AG09309 (cell line): ENCODE data around the gene SAMD11.

ENCODE experiments used
- DNase-seq: peaks from one replicate; pipeline ENCODE4 v3.0.0-alpha.2; 2010; ENCODE audit warnings: low read depth
- H3K4me3 ChIP-seq: 2 replicates; pipeline ENCODE4 v1.5.1; 2011; ENCODE audit warnings: mild to moderate bottlenecking, low read depth, low read length, moderate library complexity; ENCODE audit not compliant: control insufficient read depth
- CTCF ChIP-seq: IDR thresholded peaks from 2 replicates; pipeline ENCODE4 v1.5.1; 2011; ENCODE audit warnings: mild to moderate bottlenecking, low read depth, low read length, inconsistent platforms; ENCODE audit not compliant: insufficient read depth, control insufficient read depth; ENCODE audit errors: missing control alignments

The SAMD11 gene

GRCh38 chr1:962381-963300 is 38.9 kb downstream of the SAMD11 start:
- DNase-seq = no peak
- no peak overlapping the region for H3K4me3 ChIP-seq
- TF ChIP-seq CTCF = no peak

- no peak for TF ChIP-seq CTCF
- no peak for DNase-seq
Observed at GRCh38 chr1:963301-963651, 39.6 kb downstream of the SAMD11 start.

GRCh38 chr1:963746-964525 is 40.2 kb downstream of the SAMD11 start:
- H3K4me3 ChIP-seq = no peak overlapping the region
- no peak for TF ChIP-seq CTCF
- DNase-seq = no peak

More at GRCh38 chr1:963301-963651, 39.6 kb downstream of the SAMD11 start:
- no peak overlapping the region for H3K4me3 ChIP-seq

- no peak overlapping the region for H3K4me3 ChIP-seq
- DNase-seq = no peak
- TF ChIP-seq CTCF = no peak
Observed at GRCh38 chr1:964691-965525, 41.2 kb downstream of the SAMD11 start.

GRCh38 chr1:965526-966134 is 41.9 kb downstream of the SAMD11 start:
- no peak for TF ChIP-seq CTCF
- no peak for DNase-seq
- H3K4me3 ChIP-seq = no peak overlapping the region
